Neural progenitor cell (in vitro differentiated cells): Measurements from ENCODE around the gene KRTAP3-3. TPM values are rescaled to one million over a fixed set of nuclear protein-coding genes. Genes with fewer than 3 reads are reported as not detected.
"Not testable (repeated sequence)": the region's sequence is repeated elsewhere in the genome, so short reads cannot be mapped to it uniquely, and the experiment has no call there.

Source experiments
- DNase-seq: peaks from one replicate; pipeline ENCODE4 v3.0.0-alpha.2; 2016; ENCODE audit warnings: low spot score
- H2AFZ ChIP-seq: fragments of 200-600 bp; sonication (generic); replicated peaks from 2 replicates; pipeline ENCODE4 v1.6.1; 2016; ENCODE audit warnings: antibody characterized with exemption
- H3F3A ChIP-seq: fragments of 200-600 bp; sonication (generic); 2 replicates; pipeline ENCODE4 v1.6.1; 2016; ENCODE audit warnings: antibody characterized with exemption, low read depth
- H3K27ac ChIP-seq: fragments of 200-600 bp; sonication (generic); 2 replicates; pipeline ENCODE4 v1.5.1; 2016; ENCODE audit warnings: mild to moderate bottlenecking
- H3K27me3 ChIP-seq: fragments of 200-600 bp; sonication (generic); 2 replicates; pipeline ENCODE4 v1.6.1; 2016; ENCODE audit warnings: mild to moderate bottlenecking, moderate library complexity
- H3K36me3 ChIP-seq: fragments of 200-600 bp; sonication (generic); 2 replicates; pipeline ENCODE4 v1.5.1; 2016
- H3K4me1 ChIP-seq: fragments of 200-600 bp; sonication (generic); 2 replicates; pipeline ENCODE4 v1.6.1; 2016; ENCODE audit warnings: mixed run types
- H3K4me2 ChIP-seq: fragments of 200-600 bp; sonication (generic); 2 replicates; pipeline ENCODE4 v1.6.1; 2016
- H3K4me3 ChIP-seq: fragments of 200-600 bp; sonication (generic); 2 replicates; pipeline ENCODE4 v1.5.1; 2016
- H3K79me2 ChIP-seq: fragments of 200-600 bp; sonication (generic); 2 replicates; pipeline ENCODE4 v1.6.1; 2016; ENCODE audit warnings: low read depth
- H3K9ac ChIP-seq: fragments of 200-600 bp; sonication (generic); 2 replicates; pipeline ENCODE4 v1.6.1; 2016
- H3K9me3 ChIP-seq: fragments of 200-600 bp; sonication (generic); 2 replicates; pipeline ENCODE4 v1.5.1; 2016; ENCODE audit warnings: low read depth
- H4K20me1 ChIP-seq: fragments of 200-600 bp; sonication (generic); 2 replicates; pipeline ENCODE4 v1.6.1; 2016; ENCODE audit warnings: low read depth
- H3K27ac Mint-ChIP-seq: 3 replicates; pipeline ENCODE4 v1.8.0; 2021; ENCODE audit warnings: mixed read lengths
- H3K27me3 Mint-ChIP-seq: 2 replicates; pipeline ENCODE4 v1.8.0; 2022; ENCODE audit warnings: low read depth, mild to moderate bottlenecking, inconsistent platforms, moderate library complexity, mixed read lengths; ENCODE audit not compliant: insufficient read depth
- H3K36me3 Mint-ChIP-seq: 3 replicates; pipeline ENCODE4 v1.8.0; 2021; ENCODE audit warnings: mixed read lengths
- H3K4me1 Mint-ChIP-seq: 3 replicates; pipeline ENCODE4 v1.8.0; 2021; ENCODE audit warnings: mixed read lengths
- H3K4me3 Mint-ChIP-seq: 3 replicates; pipeline ENCODE4 v1.8.0; 2021; ENCODE audit warnings: mild to moderate bottlenecking, moderate library complexity, mixed read lengths
- H3K9me3 Mint-ChIP-seq: 3 replicates; pipeline ENCODE4 v1.8.0; 2020; ENCODE audit warnings: mixed read lengths
- EZH2 ChIP-seq: fragments of 200-600 bp; sonication (generic); IDR thresholded peaks from 2 replicates; pipeline ENCODE4 v1.6.1; 2017; ENCODE audit warnings: antibody characterized with exemption, mild to moderate bottlenecking, moderate library complexity
- EZH2phosphoT487 ChIP-seq: fragments of 200-600 bp; sonication (generic); IDR thresholded peaks from 2 replicates; pipeline ENCODE4 v1.6.1; 2017; ENCODE audit warnings: antibody characterized with exemption
- total RNA-seq: library from RNA; depleted of rRNA; stranded (reverse); fragments of >200 nt; gene quantifications from 2 replicates; pipeline ENCODE4 v1.2.3, GENCODE V29; 2015; ENCODE audit warnings: low replicate concordance
- TF ChIP-seq, protein P1 (sequence below): fragments of 200-600 bp; sonication (generic); IDR thresholded peaks from 2 replicates; pipeline ENCODE4 v1.5.1; 2017; ENCODE audit warnings: antibody characterized with exemption, mild to moderate bottlenecking

KRTAP3-3 gene
- total RNA-seq, 1 donor from 2014 or later, result not detected

DNA sequence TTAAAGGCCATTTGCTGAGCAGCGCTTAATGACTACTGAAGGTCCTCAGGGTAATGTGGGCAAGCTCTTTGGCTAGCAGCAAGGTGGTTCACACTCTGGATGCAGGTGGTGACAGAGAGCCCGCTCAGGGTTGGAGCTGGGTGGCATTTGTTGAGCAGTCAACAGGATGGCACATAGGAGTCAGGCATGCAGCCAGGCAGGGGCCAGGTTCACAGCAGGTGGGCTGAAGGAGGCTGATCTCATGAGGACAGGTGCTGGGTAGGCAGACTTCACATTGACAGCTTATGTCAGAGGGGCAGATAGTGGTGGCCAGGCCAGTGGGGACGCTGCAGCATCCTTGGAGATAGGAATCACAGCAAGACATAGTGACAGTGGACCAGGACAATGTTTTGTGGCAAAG is 10.4 kb upstream of the KRTAP3-3 start:
- Histone ChIP-seq H3K4me2 (no peak overlapping the region), H3K4me3 (no peak overlapping the region), H3K27me3 (no peaks in the 10 kb centered on the region), H4K20me1 (no peaks in the 10 kb centered on the region), H2AFZ (no peak overlapping the region), H3F3A (no peaks in the 10 kb centered on the region), H3K36me3 (no peaks in the 10 kb centered on the region), H3K79me2 (no peaks in the 10 kb centered on the region), H3K9ac (no peak overlapping the region), H3K9me3 (no peaks in the 10 kb centered on the region), H3K27ac (no peak overlapping the region), H3K4me1 (peaks cover 15% of the 10 kb centered on the region)
- H3K4me3 Mint-ChIP-seq, result no peak overlapping the region
- no peaks in the 10 kb centered on the region for H3K36me3 Mint-ChIP-seq
- H3K27me3 Mint-ChIP-seq, result no peaks in the 10 kb centered on the region
- TF ChIP-seq EZH2, result no peak
- DNase-seq, result no peak
- no peak overlapping the region for H3K27ac Mint-ChIP-seq
- H3K9me3 Mint-ChIP-seq, result no peaks in the 10 kb centered on the region
- H3K4me1 Mint-ChIP-seq, result peaks cover 6% of the 10 kb centered on the region

DNA sequence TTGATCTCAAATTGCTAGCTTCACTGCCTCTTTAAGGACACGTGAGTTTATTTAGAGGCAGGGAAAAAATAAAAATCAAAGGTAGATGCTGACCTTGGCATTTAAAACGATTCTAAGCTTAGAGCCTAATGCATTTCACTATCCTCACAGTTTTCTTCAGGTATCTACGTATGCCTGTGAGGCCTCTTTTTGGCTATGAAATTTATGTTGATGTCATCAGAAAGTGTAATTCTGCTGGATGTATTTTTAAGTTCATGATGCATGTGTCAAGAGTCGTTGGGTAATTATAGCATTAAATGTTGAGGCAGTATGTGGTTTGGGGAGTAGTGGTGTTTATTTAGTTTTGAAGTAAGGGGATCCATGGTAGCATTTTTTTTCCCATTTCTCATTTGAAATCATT is 10.0 kb upstream of the KRTAP3-3 start:
- H3K4me1 Mint-ChIP-seq, result peaks cover 6% of the 10 kb centered on the region
- no peak overlapping the region for H3K27ac ChIP-seq
- H3K79me2 ChIP-seq, result no peaks in the 10 kb centered on the region
- H3K4me2 ChIP-seq, result no peak overlapping the region
- DNase-seq, result no peak
- H3F3A ChIP-seq, result no peaks in the 10 kb centered on the region
- no peak overlapping the region for H2AFZ ChIP-seq
- no peak overlapping the region for H3K27ac Mint-ChIP-seq
- no peak overlapping the region for H3K9ac ChIP-seq
- no peak overlapping the region for H3K4me3 Mint-ChIP-seq
- H3K4me1 ChIP-seq, result peaks cover 11% of the 10 kb centered on the region
- H4K20me1 ChIP-seq, result no peaks in the 10 kb centered on the region
- no peak overlapping the region for H3K4me3 ChIP-seq
- no peaks in the 10 kb centered on the region for H3K36me3 Mint-ChIP-seq
- no peaks in the 10 kb centered on the region for H3K9me3 ChIP-seq
- TF ChIP-seq, protein P1, sequence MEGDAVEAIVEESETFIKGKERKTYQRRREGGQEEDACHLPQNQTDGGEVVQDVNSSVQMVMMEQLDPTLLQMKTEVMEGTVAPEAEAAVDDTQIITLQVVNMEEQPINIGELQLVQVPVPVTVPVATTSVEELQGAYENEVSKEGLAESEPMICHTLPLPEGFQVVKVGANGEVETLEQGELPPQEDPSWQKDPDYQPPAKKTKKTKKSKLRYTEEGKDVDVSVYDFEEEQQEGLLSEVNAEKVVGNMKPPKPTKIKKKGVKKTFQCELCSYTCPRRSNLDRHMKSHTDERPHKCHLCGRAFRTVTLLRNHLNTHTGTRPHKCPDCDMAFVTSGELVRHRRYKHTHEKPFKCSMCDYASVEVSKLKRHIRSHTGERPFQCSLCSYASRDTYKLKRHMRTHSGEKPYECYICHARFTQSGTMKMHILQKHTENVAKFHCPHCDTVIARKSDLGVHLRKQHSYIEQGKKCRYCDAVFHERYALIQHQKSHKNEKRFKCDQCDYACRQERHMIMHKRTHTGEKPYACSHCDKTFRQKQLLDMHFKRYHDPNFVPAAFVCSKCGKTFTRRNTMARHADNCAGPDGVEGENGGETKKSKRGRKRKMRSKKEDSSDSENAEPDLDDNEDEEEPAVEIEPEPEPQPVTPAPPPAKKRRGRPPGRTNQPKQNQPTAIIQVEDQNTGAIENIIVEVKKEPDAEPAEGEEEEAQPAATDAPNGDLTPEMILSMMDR, result no peak
- TF ChIP-seq EZH2 (no peak), EZH2phosphoT487 (no peak)
- no peaks in the 10 kb centered on the region for H3K9me3 Mint-ChIP-seq
- no peaks in the 10 kb centered on the region for H3K36me3 ChIP-seq
- H3K27me3 ChIP-seq, result no peaks in the 10 kb centered on the region
- H3K27me3 Mint-ChIP-seq, result no peaks in the 10 kb centered on the region

DNA sequence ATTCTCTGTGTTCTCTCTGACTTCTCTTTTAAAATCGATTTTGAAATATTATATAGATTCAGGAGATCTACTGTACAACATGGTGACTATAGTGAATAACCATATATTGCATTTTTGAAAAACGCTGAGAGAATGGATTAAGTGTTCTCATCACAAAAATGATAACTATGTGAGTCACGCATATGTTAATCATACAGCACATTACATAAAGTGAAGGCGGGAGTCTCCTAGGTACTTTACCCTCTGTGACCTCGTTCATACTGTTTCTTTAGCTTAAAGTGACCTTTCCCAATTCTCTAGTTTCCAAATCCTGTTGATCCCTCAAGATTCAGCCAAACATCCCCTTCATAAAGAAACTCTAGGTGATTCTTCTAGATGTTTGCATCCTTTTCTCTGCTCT is 8.8 kb upstream of the KRTAP3-3 start:
- H3K4me1 Mint-ChIP-seq, result peaks cover 6% of the 10 kb centered on the region
- Histone ChIP-seq H3F3A (no peaks in the 10 kb centered on the region), H3K4me2 (no peak overlapping the region), H3K36me3 (no peaks in the 10 kb centered on the region), H4K20me1 (no peaks in the 10 kb centered on the region), H3K4me3 (no peak overlapping the region), H3K27me3 (no peaks in the 10 kb centered on the region), H3K27ac (no peak overlapping the region), H2AFZ (peak overlapping the region; percentile 31), H3K9me3 (no peaks in the 10 kb centered on the region), H3K4me1 (peaks cover 4% of the 10 kb centered on the region), H3K79me2 (no peaks in the 10 kb centered on the region), H3K9ac (no peak overlapping the region)
- H3K4me3 Mint-ChIP-seq, result no peak overlapping the region
- no peaks in the 10 kb centered on the region for H3K27me3 Mint-ChIP-seq
- TF ChIP-seq EZH2phosphoT487, result no peak
- no peak for TF ChIP-seq EZH2
- TF ChIP-seq, protein P1, result no peak
- no peaks in the 10 kb centered on the region for H3K36me3 Mint-ChIP-seq
- H3K9me3 Mint-ChIP-seq, result no peaks in the 10 kb centered on the region
- no peak overlapping the region for H3K27ac Mint-ChIP-seq
- DNase-seq, result no peak

DNA sequence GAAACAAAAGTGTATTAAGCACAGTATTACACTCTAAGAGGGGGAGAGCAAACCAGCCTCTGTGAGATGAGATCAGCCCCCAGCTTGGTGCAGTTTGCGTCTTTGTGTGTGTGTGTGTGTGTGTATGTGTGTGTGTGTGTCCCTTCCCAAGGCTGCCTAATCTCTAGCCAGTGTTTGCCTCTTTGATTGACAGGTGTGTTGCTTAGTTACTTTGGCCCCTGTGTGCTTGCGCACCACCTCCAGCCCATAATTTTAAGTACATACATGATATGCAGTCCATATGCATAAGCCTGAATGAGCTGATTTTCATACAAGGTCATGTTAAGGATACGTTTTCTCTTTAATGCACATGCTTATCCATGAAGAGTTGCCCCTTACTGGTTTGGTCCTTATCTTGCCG is 7.8 kb upstream of the KRTAP3-3 start:
- H3K4me3 ChIP-seq, result no peak overlapping the region
- no peak overlapping the region for H3K4me2 ChIP-seq
- no peaks in the 10 kb centered on the region for H4K20me1 ChIP-seq
- no peaks in the 10 kb centered on the region for H3F3A ChIP-seq
- no peak for DNase-seq
- peaks cover 4% of the 10 kb centered on the region for H3K4me1 ChIP-seq
- Mint-ChIP-seq H3K27ac (no peak overlapping the region), H3K4me3 (no peak overlapping the region), H3K27me3 (no peaks in the 10 kb centered on the region), H3K36me3 (no peaks in the 10 kb centered on the region), H3K9me3 (no peaks in the 10 kb centered on the region), H3K4me1 (peaks cover 6% of the 10 kb centered on the region)
- H3K79me2 ChIP-seq, result no peaks in the 10 kb centered on the region
- TF ChIP-seq EZH2 (no peak), EZH2phosphoT487 (no peak)
- TF ChIP-seq, protein P1, result no peak
- H3K27me3 ChIP-seq, result no peaks in the 10 kb centered on the region
- H3K27ac ChIP-seq, result no peak overlapping the region
- no peak overlapping the region for H2AFZ ChIP-seq
- H3K9ac ChIP-seq, result no peak overlapping the region
- no peaks in the 10 kb centered on the region for H3K9me3 ChIP-seq
- H3K36me3 ChIP-seq, result no peaks in the 10 kb centered on the region

DNA sequence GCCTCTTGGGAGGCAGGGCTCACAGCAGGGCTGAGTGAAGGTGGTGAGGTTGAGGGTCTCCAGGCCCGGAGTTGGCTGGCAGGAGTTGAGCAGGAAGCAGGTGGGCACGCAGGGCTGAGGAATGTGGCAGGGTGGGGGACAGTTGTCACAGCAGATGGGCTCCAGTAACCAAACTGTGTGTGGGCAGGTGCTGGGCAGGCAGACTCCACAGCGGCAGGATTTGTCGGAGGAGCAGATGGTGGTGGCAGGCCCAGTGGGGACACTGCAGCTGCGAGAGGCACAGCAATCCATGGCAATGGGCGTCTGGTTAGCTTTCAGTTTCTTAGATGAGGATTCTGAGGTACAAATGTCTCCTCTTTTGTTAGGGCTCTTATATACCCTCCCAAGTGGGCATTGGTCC is 5.6 kb upstream of the KRTAP3-3 start, which contains the start of gene KRTAP3-2:
Gene KRTAP3-2, minus strand, starts transcription at position 344 of the 400 bp plus-strand sequence. Its CDS starts 53 bp downstream, at position 291.
- not testable (repeated sequence) for H3K79me2 ChIP-seq, H3K4me1 ChIP-seq, H3K36me3 ChIP-seq, H3K27ac Mint-ChIP-seq, H3K9me3 ChIP-seq, H3K27me3 Mint-ChIP-seq, H3K4me1 Mint-ChIP-seq, H3K9me3 Mint-ChIP-seq, DNase-seq, H3K4me3 Mint-ChIP-seq, H3K27me3 ChIP-seq, H3K4me2 ChIP-seq, H3K27ac ChIP-seq, H3F3A ChIP-seq, H2AFZ ChIP-seq, H3K4me3 ChIP-seq, H3K9ac ChIP-seq, H3K36me3 Mint-ChIP-seq, H4K20me1 ChIP-seq
